Left ventricle myocardium inferior (tissue), 1 donor: ENCODE data around the gene GTF2F2. TPM values are rescaled to one million over a fixed set of nuclear protein-coding genes. Genes with fewer than 3 reads are reported as not detected.

Experiments used
- DNase-seq: peaks from one replicate; pipeline ENCODE4 v3.0.0-alpha.2; 2020
- H3K27ac ChIP-seq: fragments of 200-600 bp; replicated peaks from 2 replicates; pipeline ENCODE4 v1.8.0; 2021
- H3K27me3 ChIP-seq: fragments of 200-600 bp; 2 replicates; pipeline ENCODE4 v1.8.0; 2021; ENCODE audit warnings: low read depth
- H3K36me3 ChIP-seq: fragments of 200-600 bp; 2 replicates; pipeline ENCODE4 v1.8.0; 2021
- H3K4me1 ChIP-seq: fragments of 200-600 bp; 2 replicates; pipeline ENCODE4 v1.8.0; 2021
- H3K4me3 ChIP-seq: fragments of 200-600 bp; 2 replicates; pipeline ENCODE4 v1.8.0; 2021; ENCODE audit warnings: mild to moderate bottlenecking, moderate library complexity
- H3K9me3 ChIP-seq: fragments of 200-600 bp; replicated peaks from 2 replicates; pipeline ENCODE4 v1.8.0; 2021
- intact Hi-C: fragments of 100-400 bp; cut with micrococcal nuclease; formaldehyde crosslinking; loops from one replicate; pipeline ENCODE4 v1.11.0; 2022
- total RNA-seq: library from RNA; stranded (reverse); fragmentation: NEBNext Ultra II Directional; extraction: Animal tissue kit (Norgen Biotek cat#: 25700); gene quantifications from one replicate; pipeline ENCODE4 v1.2.1, GENCODE V29; 2021
- TF ChIP-seq, protein P1 (sequence below): fragments of 200-600 bp; IDR thresholded peaks from 2 replicates; pipeline ENCODE4 v1.8.0; 2021; ENCODE audit warnings: antibody characterized with exemption, mild to moderate bottlenecking, borderline replicate concordance
- donor health status: DM: no; HTN: yes; CAD: no; lungs with severe emphysema.

The GTF2F2 gene
- total RNA-seq, 1 donor from 2014 or later: 23.1 TPM

DNA sequence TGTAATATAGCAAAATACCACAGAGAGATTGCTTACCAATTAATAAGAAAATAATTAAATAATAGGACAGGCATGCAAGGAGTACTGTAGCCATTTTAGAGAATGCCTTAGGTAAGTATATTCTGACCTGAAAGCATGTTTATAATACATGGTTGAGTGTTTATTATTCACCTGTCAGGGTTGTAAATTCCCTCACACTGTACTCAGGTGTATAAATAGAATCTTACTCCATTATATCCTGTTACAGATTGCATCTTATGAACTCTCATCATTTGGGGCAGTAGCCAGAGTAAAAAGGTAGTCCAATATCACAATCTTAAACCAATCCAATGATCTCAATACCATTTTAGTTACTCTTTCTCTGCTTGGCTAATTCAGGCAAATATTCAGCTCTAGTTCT is 35.8 kb upstream of the GTF2F2 start:
- H3K4me3 ChIP-seq: no peak overlapping the region
- H3K27me3 ChIP-seq: no peaks in the 10 kb centered on the region
- H3K27ac ChIP-seq: no peak overlapping the region
- no peaks in the 10 kb centered on the region for H3K4me1 ChIP-seq
- H3K9me3 ChIP-seq: no peaks in the 10 kb centered on the region
- TF ChIP-seq, protein P1, sequence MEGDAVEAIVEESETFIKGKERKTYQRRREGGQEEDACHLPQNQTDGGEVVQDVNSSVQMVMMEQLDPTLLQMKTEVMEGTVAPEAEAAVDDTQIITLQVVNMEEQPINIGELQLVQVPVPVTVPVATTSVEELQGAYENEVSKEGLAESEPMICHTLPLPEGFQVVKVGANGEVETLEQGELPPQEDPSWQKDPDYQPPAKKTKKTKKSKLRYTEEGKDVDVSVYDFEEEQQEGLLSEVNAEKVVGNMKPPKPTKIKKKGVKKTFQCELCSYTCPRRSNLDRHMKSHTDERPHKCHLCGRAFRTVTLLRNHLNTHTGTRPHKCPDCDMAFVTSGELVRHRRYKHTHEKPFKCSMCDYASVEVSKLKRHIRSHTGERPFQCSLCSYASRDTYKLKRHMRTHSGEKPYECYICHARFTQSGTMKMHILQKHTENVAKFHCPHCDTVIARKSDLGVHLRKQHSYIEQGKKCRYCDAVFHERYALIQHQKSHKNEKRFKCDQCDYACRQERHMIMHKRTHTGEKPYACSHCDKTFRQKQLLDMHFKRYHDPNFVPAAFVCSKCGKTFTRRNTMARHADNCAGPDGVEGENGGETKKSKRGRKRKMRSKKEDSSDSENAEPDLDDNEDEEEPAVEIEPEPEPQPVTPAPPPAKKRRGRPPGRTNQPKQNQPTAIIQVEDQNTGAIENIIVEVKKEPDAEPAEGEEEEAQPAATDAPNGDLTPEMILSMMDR: no peak
- H3K36me3 ChIP-seq: no peaks in the 10 kb centered on the region
- intact Hi-C loops: no loop called here
- DNase-seq: no peak

DNA sequence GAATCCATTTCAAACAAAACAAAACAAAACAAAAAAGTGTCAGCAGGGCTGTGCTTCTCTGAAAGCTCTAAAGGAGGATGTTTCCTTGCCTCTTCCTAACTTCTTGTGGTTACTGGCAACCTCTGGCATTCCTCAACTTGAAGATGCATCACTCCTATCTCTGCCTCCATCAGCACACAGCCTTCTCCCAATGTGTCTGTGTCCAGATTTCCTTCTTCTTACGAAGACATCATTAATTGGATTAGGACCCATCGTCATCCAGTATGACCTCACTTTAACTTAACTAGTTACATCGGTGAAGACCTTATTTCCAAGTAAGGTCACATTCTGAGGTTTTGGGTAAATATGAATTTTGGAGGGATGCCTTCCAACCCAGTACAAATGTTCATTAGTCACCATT is 33.8 kb upstream of the GTF2F2 start:
- no peaks in the 10 kb centered on the region for H3K4me1 ChIP-seq
- no peaks in the 10 kb centered on the region for H3K27me3 ChIP-seq
- intact Hi-C loops: no loop called here
- TF ChIP-seq, protein P1: no peak
- no peak overlapping the region for H3K27ac ChIP-seq
- H3K9me3 ChIP-seq: no peaks in the 10 kb centered on the region
- H3K36me3 ChIP-seq: no peaks in the 10 kb centered on the region
- DNase-seq: no peak
- no peak overlapping the region for H3K4me3 ChIP-seq

DNA sequence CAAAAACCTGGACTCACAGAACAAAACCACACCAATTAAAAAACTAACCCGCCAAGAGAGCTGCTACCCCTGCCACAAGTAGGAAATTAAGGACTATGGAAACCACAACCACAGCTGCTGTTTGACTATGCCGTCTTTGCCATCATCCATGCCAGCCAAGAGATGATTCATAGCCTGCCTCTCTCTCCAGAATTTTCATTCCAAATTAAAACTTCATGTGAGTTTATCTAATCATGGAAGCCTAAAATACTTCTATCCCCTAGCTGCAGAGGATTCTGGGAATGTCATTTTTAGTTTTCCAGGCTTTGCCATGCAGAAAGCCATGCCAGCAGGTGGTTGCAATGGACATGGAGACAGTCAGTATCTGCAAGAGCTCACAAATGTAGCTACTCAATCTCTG is 27.6 kb upstream of the GTF2F2 start:
- H3K27ac ChIP-seq: no peak overlapping the region
- H3K4me3 ChIP-seq: no peak overlapping the region
- no peaks in the 10 kb centered on the region for H3K9me3 ChIP-seq
- no peak for DNase-seq
- intact Hi-C loops: no loop called here
- no peaks in the 10 kb centered on the region for H3K4me1 ChIP-seq
- H3K36me3 ChIP-seq: no peaks in the 10 kb centered on the region
- H3K27me3 ChIP-seq: no peaks in the 10 kb centered on the region
- TF ChIP-seq, protein P1: no peak

DNA sequence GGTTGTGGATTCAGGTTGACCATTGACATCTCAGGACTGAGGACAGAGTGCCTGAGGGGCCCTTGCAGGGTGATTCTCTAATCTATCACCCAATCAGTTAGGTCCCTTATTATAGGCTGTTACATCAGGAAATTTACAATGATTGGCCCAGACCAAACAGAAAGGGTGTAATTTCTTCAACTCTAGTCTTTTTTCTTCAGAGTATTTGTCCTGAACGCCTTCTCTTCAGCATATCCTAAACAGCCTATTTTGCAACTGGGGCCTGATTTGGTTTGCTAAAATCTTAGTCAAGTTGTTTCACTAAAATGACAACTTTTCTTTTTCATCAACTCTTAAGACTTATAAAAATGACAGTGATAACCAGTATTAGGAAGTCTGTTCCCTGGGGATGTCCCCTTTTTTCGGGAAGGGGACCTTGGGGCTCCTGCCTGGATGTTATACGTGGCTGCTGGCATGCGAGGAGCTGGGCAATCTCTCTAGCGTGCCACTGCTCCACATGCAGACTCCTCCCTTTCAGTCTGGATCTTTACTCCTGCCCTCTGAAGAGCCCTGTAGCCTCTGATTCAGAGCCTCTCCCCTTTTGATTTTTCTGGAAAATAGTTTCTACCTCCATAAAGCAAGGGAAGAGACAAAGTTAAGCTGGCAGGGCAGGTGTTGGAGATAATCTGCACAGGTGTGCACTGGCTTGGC is 19.6 kb upstream of the GTF2F2 start:
- Histone ChIP-seq H3K27me3 (no peaks in the 10 kb centered on the region), H3K4me1 (no peaks in the 10 kb centered on the region), H3K36me3 (no peaks in the 10 kb centered on the region), H3K9me3 (no peaks in the 10 kb centered on the region), H3K27ac (no peak overlapping the region), H3K4me3 (no peak overlapping the region)
- TF ChIP-seq, protein P1: no peak
- intact Hi-C loops: no loop called here
- no peak for DNase-seq

DNA sequence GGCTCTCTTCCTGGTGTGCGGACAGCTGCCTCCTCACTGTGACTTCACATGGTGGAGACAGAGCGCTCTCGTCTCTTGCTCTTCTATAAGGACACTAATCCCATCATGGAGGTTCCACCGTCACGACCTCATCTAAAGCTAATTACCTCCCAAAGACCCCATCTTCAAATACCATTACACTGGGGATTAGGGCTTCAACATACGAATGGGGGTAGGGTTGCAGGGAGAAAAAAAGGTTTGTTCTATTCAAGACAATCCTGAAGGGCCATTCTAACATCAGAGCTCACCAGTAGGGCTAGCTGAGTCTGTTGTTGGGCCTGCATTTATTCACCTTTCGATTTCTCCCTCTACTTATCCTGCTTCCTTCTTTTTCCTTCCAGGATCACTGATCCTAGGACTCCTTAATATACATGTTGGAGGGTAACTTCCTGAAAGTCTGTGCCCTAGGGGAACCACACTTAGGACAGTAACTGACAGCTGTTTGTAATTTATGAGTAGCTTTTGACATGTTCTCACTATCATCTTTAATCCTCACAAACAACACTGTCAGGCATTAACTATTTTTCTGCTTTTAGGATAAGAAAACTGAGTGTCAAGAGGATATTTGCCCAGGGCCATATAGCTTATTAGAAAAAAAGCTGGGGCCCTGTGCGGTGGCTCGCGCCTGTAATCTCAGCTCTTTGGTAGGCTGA is 18.8 kb upstream of the GTF2F2 start:
- H3K9me3 ChIP-seq: no peaks in the 10 kb centered on the region
- DNase-seq: no peak
- H3K27ac ChIP-seq: no peak overlapping the region
- H3K36me3 ChIP-seq: no peaks in the 10 kb centered on the region
- no peak overlapping the region for H3K4me3 ChIP-seq
- H3K4me1 ChIP-seq: no peaks in the 10 kb centered on the region
- peaks cover 7% of the 10 kb centered on the region for H3K27me3 ChIP-seq
- intact Hi-C loops: no loop called here
- TF ChIP-seq, protein P1: no peak
